IMR-90 (cell line): ENCODE results near the gene TNNT1.
"Not testable (repeated sequence)": the region's sequence is repeated elsewhere in the genome, so short reads cannot be mapped to it uniquely, and the experiment has no call there.

ENCODE experiments used
- MAFK ChIP-seq: IDR thresholded peaks from 2 replicates; pipeline ENCODE4 v1.6.1; 2012; ENCODE audit warnings: low read depth, low read length, improper control_type of control experiment
- MAZ ChIP-seq: IDR thresholded peaks from 2 replicates; pipeline ENCODE4 v1.6.1; 2012; ENCODE audit warnings: low read depth, mild to moderate bottlenecking, low read length, improper control_type of control experiment, moderate library complexity, borderline replicate concordance
- MXI1 ChIP-seq: IDR thresholded peaks from 2 replicates; pipeline ENCODE4 v1.6.1; 2012; ENCODE audit warnings: low read depth, mild to moderate bottlenecking, low read length, moderate library complexity, borderline replicate concordance
- POLR2A ChIP-seq: IDR thresholded peaks from 2 replicates; pipeline ENCODE4 v1.6.1; 2012; ENCODE audit warnings: mild to moderate bottlenecking, low read depth, low read length
- SMC3 ChIP-seq: fragments of 150-350 bp; IDR thresholded peaks from 2 replicates; pipeline ENCODE4 v1.6.1; 2016; ENCODE audit warnings: low read depth, mild to moderate bottlenecking, antibody characterized with exemption, low read length, moderate library complexity
- TF ChIP-seq, protein P1 (sequence below): conservative IDR thresholded peaks from 2 replicates; pipeline ENCODE4 v1.5.1; 2012; ENCODE audit warnings: mild to moderate bottlenecking, low read depth, low read length, improper control_type of control experiment

- TF ChIP-seq, protein P1, sequence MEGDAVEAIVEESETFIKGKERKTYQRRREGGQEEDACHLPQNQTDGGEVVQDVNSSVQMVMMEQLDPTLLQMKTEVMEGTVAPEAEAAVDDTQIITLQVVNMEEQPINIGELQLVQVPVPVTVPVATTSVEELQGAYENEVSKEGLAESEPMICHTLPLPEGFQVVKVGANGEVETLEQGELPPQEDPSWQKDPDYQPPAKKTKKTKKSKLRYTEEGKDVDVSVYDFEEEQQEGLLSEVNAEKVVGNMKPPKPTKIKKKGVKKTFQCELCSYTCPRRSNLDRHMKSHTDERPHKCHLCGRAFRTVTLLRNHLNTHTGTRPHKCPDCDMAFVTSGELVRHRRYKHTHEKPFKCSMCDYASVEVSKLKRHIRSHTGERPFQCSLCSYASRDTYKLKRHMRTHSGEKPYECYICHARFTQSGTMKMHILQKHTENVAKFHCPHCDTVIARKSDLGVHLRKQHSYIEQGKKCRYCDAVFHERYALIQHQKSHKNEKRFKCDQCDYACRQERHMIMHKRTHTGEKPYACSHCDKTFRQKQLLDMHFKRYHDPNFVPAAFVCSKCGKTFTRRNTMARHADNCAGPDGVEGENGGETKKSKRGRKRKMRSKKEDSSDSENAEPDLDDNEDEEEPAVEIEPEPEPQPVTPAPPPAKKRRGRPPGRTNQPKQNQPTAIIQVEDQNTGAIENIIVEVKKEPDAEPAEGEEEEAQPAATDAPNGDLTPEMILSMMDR: not testable (repeated sequence)
- not testable (repeated sequence) for TF ChIP-seq MAZ, SMC3, POLR2A, MXI1, MAFK
Measured at GRCh38 chr19:55172318-55172717, 23.3 kb upstream of the TNNT1 start.
